Tibial nerve (tissue), 4 donors: ENCODE measurements around the gene GPR132.

ENCODE experiments used
- EP300 ChIP-seq, 2 donors: sonication (generic); formaldehyde crosslinking; IDR thresholded peaks; one replicate each; pipeline ENCODE4 v1.6.1; 2017; ENCODE audit warnings: antibody characterized with exemption in 2 of 2, mild to moderate bottlenecking in 1 of 2
- POLR2A ChIP-seq, 2 donors: fragments of 450-650 bp; IDR thresholded peaks; one replicate each; pipeline ENCODE4 v1.6.1; 2017; ENCODE audit warnings: antibody characterized with exemption in 2 of 2, mild to moderate bottlenecking in 2 of 2, moderate library complexity in 2 of 2
- TF ChIP-seq, protein P1 (sequence below), 5 experiments: fragments of 200-600 bp in 3 of 5; fragments of 450-650 bp in 2 of 5; sonication (generic) in 3 of 5; IDR thresholded peaks; one replicate each; pipeline ENCODE4 v1.5.1; 2016 to 2019; ENCODE audit warnings: antibody characterized with exemption in 5 of 5, mild to moderate bottlenecking in 3 of 5, moderate library complexity in 2 of 5

- TF ChIP-seq, protein P1, sequence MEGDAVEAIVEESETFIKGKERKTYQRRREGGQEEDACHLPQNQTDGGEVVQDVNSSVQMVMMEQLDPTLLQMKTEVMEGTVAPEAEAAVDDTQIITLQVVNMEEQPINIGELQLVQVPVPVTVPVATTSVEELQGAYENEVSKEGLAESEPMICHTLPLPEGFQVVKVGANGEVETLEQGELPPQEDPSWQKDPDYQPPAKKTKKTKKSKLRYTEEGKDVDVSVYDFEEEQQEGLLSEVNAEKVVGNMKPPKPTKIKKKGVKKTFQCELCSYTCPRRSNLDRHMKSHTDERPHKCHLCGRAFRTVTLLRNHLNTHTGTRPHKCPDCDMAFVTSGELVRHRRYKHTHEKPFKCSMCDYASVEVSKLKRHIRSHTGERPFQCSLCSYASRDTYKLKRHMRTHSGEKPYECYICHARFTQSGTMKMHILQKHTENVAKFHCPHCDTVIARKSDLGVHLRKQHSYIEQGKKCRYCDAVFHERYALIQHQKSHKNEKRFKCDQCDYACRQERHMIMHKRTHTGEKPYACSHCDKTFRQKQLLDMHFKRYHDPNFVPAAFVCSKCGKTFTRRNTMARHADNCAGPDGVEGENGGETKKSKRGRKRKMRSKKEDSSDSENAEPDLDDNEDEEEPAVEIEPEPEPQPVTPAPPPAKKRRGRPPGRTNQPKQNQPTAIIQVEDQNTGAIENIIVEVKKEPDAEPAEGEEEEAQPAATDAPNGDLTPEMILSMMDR (IDR thresholded peaks at IDR 0.05) = peak in 4 of 5 experiments; percentile 30 to 40 (median 31)
- no peak for TF ChIP-seq POLR2A (IDR thresholded peaks at IDR 0.05)
- TF ChIP-seq EP300 (IDR thresholded peaks at IDR 0.05) = no peak
These were observed 28.4 kb upstream of the GPR132 start for GRCh38 chr14:105093431-105094192.
